ENCODE results near the gene UGT2A3. TPM values are rescaled to one million over a fixed set of nuclear protein-coding genes. Genes with fewer than 3 reads are reported as not detected.

The UGT2A3 gene
- total and polyA plus RNA-seq, 2 of the 8 experiments (the other 6 are each of a cell fraction or from before 2014, with no cell fraction given) = not detected

- TF ChIP-seq CHD1 (IDR thresholded peaks at IDR 0.05; ENCODE audit: low read depth, low read length) (no peak), JUND (IDR thresholded peaks at IDR 0.05; ENCODE audit: low read length) (no peak), EGR1 (IDR thresholded peaks at IDR 0.05; ENCODE audit: borderline replicate concordance, low read depth, low read length) (no peak), TAF7 (optimal IDR thresholded peaks at IDR 0.05; ENCODE audit: borderline replicate concordance, low read depth, low read length) (no peak)
Observed at GRCh38 chr4:68921051-68921450, 30.6 kb downstream of the UGT2A3 start (continued).
